Esophagus squamous epithelium (tissue), 4 donors: Measurements from ENCODE around the gene EPAS1.

Source experiments
- POLR2A ChIP-seq, 4 donors: fragments of 450-650 bp; IDR thresholded peaks; one replicate each; pipeline ENCODE4 v1.6.1; 2017; ENCODE audit warnings: antibody characterized with exemption in 4 of 4, mild to moderate bottlenecking in 4 of 4, moderate library complexity in 3 of 4
- TF ChIP-seq, protein P1 (sequence below), 6 experiments: fragments of 450-650 bp in 4 of 6; fragments of 200-600 bp in 2 of 6; sonication (generic) in 2 of 6; IDR thresholded peaks; one replicate each; pipeline ENCODE4 v1.5.1; 2016 to 2019; ENCODE audit warnings: antibody characterized with exemption in 6 of 6, mild to moderate bottlenecking in 4 of 6, moderate library complexity in 4 of 6

DNA sequence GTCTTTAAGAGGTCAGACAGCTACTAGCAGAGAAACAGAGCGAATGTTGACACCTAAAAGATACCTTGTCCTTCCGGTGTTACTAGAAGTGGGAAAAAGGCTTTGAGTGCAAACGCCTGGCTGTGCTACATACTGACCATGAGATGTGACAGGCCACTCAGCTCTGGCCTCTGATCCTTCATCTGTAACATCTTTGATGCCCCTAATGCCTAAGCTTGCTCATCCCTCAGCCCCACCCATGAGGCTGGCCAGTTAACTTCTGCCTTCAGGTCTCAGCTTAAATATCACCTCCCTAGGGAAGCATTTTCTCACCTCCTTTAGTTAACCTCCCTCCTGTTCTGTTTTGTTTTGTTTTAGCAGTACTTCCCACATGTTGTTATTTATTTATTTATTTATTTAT, 15.9 kb downstream of the EPAS1 start:
- TF ChIP-seq, protein P1, sequence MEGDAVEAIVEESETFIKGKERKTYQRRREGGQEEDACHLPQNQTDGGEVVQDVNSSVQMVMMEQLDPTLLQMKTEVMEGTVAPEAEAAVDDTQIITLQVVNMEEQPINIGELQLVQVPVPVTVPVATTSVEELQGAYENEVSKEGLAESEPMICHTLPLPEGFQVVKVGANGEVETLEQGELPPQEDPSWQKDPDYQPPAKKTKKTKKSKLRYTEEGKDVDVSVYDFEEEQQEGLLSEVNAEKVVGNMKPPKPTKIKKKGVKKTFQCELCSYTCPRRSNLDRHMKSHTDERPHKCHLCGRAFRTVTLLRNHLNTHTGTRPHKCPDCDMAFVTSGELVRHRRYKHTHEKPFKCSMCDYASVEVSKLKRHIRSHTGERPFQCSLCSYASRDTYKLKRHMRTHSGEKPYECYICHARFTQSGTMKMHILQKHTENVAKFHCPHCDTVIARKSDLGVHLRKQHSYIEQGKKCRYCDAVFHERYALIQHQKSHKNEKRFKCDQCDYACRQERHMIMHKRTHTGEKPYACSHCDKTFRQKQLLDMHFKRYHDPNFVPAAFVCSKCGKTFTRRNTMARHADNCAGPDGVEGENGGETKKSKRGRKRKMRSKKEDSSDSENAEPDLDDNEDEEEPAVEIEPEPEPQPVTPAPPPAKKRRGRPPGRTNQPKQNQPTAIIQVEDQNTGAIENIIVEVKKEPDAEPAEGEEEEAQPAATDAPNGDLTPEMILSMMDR (IDR thresholded peaks at IDR 0.05): no peak
- TF ChIP-seq POLR2A (IDR thresholded peaks at IDR 0.05): no peak
